Neural cell (in vitro differentiated cells): ENCODE results near the gene ADNP2. TPM values are rescaled to one million over a fixed set of nuclear protein-coding genes. Genes with fewer than 3 reads are reported as not detected.

Source experiments
- H2AFZ ChIP-seq: fragments of 200-600, 300-800 bp; sonication (generic), shearing (Covaris generic); 2 replicates; pipeline ENCODE4 v1.6.0; 2014; ENCODE audit warnings: low read depth, mild to moderate bottlenecking, antibody characterized with exemption, low read length, moderate library complexity
- H3F3A ChIP-seq: fragments of 200-600 bp; shearing (Covaris generic); 2 replicates; pipeline ENCODE4 v1.6.1; 2016; ENCODE audit warnings: mild to moderate bottlenecking, moderate library complexity, mixed read lengths, antibody characterized with exemption, low read length; ENCODE audit not compliant: insufficient read depth, poor library complexity, severe bottlenecking
- H3K27ac ChIP-seq: fragments of 200-600, 300-800 bp; sonication (generic), shearing (Covaris generic); 2 replicates; pipeline ENCODE4 v1.5.1; 2014; ENCODE audit warnings: mild to moderate bottlenecking, low read length, moderate library complexity
- H3K27me3 ChIP-seq: fragments of 300-800, 200-600 bp; sonication (generic), shearing (Covaris generic); 2 replicates; pipeline ENCODE4 v1.6.0; 2014; ENCODE audit warnings: mild to moderate bottlenecking, low read depth, low read length, moderate library complexity; ENCODE audit not compliant: insufficient read depth
- H3K36me3 ChIP-seq: fragments of 300-800, 200-600 bp; sonication (generic), shearing (Covaris generic); 2 replicates; pipeline ENCODE4 v1.5.1; 2014; ENCODE audit warnings: mild to moderate bottlenecking, antibody characterized with exemption, low read length, moderate library complexity; ENCODE audit not compliant: insufficient read depth
- H3K4me2 ChIP-seq: fragments of 300-800, 200-600 bp; sonication (generic), shearing (Covaris generic); 2 replicates; pipeline ENCODE4 v1.6.0; 2014; ENCODE audit warnings: mild to moderate bottlenecking, low read length
- H3K4me3 ChIP-seq: fragments of 300-800, 200-600 bp; sonication (generic), shearing (Covaris generic); 2 replicates; pipeline ENCODE4 v1.5.1; 2014; ENCODE audit warnings: mild to moderate bottlenecking, low read length, moderate library complexity
- H3K79me2 ChIP-seq: fragments of 200-600 bp; shearing (Covaris generic); replicated peaks from 2 replicates; pipeline ENCODE4 v1.6.0; 2014; ENCODE audit warnings: mild to moderate bottlenecking, low read length, moderate library complexity; ENCODE audit not compliant: insufficient read depth
- H3K9ac ChIP-seq: fragments of 300-800, 200-600 bp; sonication (generic), shearing (Covaris generic); 2 replicates; pipeline ENCODE4 v1.6.1; 2016; ENCODE audit warnings: mild to moderate bottlenecking, low read length, mixed read lengths
- H3K9me2 ChIP-seq: fragments of 200-600 bp; shearing (Covaris generic); 2 replicates; pipeline ENCODE4 v1.6.1; 2016; ENCODE audit warnings: mild to moderate bottlenecking, low read length, mixed read lengths; ENCODE audit not compliant: insufficient read depth
- H3K9me3 ChIP-seq: fragments of 200-600, 300-800 bp; sonication (generic), shearing (Covaris generic); 2 replicates; pipeline ENCODE4 v1.6.1; 2016; ENCODE audit warnings: mild to moderate bottlenecking, mixed run types, low read length, moderate library complexity, mixed read lengths
- H4K20me1 ChIP-seq: fragments of 200-600 bp; shearing (Covaris generic); 2 replicates; pipeline ENCODE4 v1.6.1; 2016; ENCODE audit warnings: mild to moderate bottlenecking, mixed run types; ENCODE audit not compliant: insufficient read depth
- EP300 ChIP-seq: fragments of 450-650 bp; conservative IDR thresholded peaks from 2 replicates; pipeline ENCODE4 v1.6.1; 2014; ENCODE audit warnings: antibody characterized with exemption, mild to moderate bottlenecking, moderate library complexity; ENCODE audit not compliant: poor library complexity, severe bottlenecking
- EZH2 ChIP-seq: fragments of 200-600, 300-800 bp; shearing (Covaris generic), sonication (generic); IDR thresholded peaks from 2 replicates; pipeline ENCODE4 v1.6.1; 2014; ENCODE audit warnings: antibody characterized with exemption, low read length, borderline replicate concordance, mild to moderate bottlenecking; ENCODE audit not compliant: insufficient read depth, poor library complexity, severe bottlenecking
- MXI1 ChIP-seq: fragments of 450-650 bp; conservative IDR thresholded peaks from 2 replicates; pipeline ENCODE4 v1.6.1; 2014; ENCODE audit warnings: antibody characterized with exemption, mild to moderate bottlenecking; ENCODE audit not compliant: poor library complexity, severe bottlenecking
- POLR2AphosphoS5 ChIP-seq: IDR thresholded peaks from 2 replicates; pipeline ENCODE4 v1.6.1; 2012
- RAD21 ChIP-seq: fragments of 450-650 bp; conservative IDR thresholded peaks from 2 replicates; pipeline ENCODE4 v1.6.1; 2014; ENCODE audit warnings: antibody characterized with exemption, mild to moderate bottlenecking, moderate library complexity
- SMC3 ChIP-seq: fragments of 450-650 bp; conservative IDR thresholded peaks from 2 replicates; pipeline ENCODE4 v1.6.1; 2014; ENCODE audit warnings: antibody characterized with exemption, mild to moderate bottlenecking, moderate library complexity; ENCODE audit not compliant: poor library complexity
- TAF1 ChIP-seq: IDR thresholded peaks from 2 replicates; pipeline ENCODE4 v1.6.1; 2012; ENCODE audit warnings: low read depth
- polyA plus RNA-seq: library from polyadenylated mRNA; depleted of rRNA; stranded (reverse); fragments of >200 nt; gene quantifications from 2 replicates; pipeline ENCODE4 v1.2.3, GENCODE V29; 2014
- TF ChIP-seq, protein P1 (sequence below): fragments of 450-650 bp; IDR thresholded peaks from 2 replicates; pipeline ENCODE4 v1.5.1; 2014; ENCODE audit warnings: antibody characterized with exemption, mild to moderate bottlenecking, moderate library complexity; ENCODE audit not compliant: poor library complexity, severe bottlenecking
- TF ChIP-seq, protein P2 (sequence below): IDR thresholded peaks from 2 replicates; pipeline ENCODE4 v1.6.1; 2012; ENCODE audit warnings: borderline replicate concordance

ADNP2 gene
- polyA plus RNA-seq, 1 donor from 2014 or later = 16.9 TPM

DNA sequence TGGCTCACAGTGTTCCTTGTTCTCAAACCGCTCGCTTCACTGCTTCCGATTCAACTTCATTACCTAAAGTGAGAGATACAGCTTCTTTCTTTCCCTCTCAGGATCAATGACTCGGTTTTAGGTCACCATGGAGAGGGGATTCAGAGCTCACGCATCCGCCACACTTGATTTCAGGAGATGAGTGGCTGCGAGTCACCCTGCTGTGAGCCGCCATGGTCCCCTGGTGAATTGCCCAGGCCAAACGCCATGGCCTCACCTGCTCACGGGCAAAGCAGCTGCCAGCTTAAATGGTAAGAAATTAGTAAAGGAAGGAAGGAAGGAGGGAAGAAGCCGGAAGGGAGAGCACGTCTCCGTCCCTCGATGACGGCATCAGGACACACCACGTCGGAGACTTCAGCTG lies 60.5 kb downstream of the ADNP2 start:
- Histone ChIP-seq H3K36me3 (no peaks in the 10 kb centered on the region), H3K9me2 (no peaks in the 10 kb centered on the region), H3K27me3 (no peaks in the 10 kb centered on the region), H2AFZ (no peak overlapping the region), H3K27ac (no peak overlapping the region), H3K79me2 (no peaks in the 10 kb centered on the region), H3K4me3 (no peak overlapping the region), H3K9ac (no peak overlapping the region), H3F3A (no peaks in the 10 kb centered on the region), H3K9me3 (no peaks in the 10 kb centered on the region), H4K20me1 (no peaks in the 10 kb centered on the region), H3K4me2 (no peak overlapping the region)
- TF ChIP-seq, protein P1, sequence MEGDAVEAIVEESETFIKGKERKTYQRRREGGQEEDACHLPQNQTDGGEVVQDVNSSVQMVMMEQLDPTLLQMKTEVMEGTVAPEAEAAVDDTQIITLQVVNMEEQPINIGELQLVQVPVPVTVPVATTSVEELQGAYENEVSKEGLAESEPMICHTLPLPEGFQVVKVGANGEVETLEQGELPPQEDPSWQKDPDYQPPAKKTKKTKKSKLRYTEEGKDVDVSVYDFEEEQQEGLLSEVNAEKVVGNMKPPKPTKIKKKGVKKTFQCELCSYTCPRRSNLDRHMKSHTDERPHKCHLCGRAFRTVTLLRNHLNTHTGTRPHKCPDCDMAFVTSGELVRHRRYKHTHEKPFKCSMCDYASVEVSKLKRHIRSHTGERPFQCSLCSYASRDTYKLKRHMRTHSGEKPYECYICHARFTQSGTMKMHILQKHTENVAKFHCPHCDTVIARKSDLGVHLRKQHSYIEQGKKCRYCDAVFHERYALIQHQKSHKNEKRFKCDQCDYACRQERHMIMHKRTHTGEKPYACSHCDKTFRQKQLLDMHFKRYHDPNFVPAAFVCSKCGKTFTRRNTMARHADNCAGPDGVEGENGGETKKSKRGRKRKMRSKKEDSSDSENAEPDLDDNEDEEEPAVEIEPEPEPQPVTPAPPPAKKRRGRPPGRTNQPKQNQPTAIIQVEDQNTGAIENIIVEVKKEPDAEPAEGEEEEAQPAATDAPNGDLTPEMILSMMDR = no peak
- TF ChIP-seq MXI1 = no peak
- no peak for TF ChIP-seq TAF1
- no peak for TF ChIP-seq EP300

DNA sequence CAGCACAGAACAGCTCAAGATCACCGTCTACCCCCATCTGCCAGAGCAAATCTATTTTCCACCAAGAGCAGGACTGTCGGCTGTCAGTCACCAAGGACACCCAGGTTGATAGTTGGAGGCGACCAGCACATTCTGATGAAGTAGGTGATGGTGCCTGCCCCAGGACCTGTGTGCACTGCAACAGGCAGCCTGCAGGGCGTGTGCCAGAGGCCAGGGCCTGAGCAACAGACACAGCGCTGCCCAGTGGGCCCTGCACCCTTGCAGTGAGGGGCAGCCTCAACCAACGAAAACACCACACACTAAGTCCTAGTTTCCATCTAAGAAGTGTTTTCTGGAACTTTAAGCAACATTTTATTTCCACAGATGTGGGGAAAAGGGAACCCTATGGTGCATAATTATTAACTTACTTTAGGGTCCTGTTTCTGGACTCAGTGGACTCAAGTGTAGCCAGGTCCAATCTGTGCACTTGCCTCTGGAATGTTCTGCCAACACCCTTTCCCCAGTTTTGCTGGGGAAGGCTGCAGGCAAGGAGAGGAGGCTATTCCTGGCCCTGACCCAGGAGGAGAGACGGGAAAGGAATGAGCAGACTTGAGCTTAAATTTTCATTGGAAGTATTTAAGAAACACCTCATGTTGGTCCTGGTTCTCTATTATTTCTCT lies 61.5 kb downstream of the ADNP2 start:
- Histone ChIP-seq H2AFZ (no peak overlapping the region), H3K4me2 (no peak overlapping the region), H3K9ac (no peak overlapping the region), H4K20me1 (no peaks in the 10 kb centered on the region), H3K9me3 (no peaks in the 10 kb centered on the region), H3F3A (no peaks in the 10 kb centered on the region), H3K36me3 (no peaks in the 10 kb centered on the region), H3K27me3 (no peaks in the 10 kb centered on the region), H3K27ac (no peak overlapping the region), H3K4me3 (no peak overlapping the region), H3K79me2 (no peaks in the 10 kb centered on the region), H3K9me2 (no peaks in the 10 kb centered on the region)
- no peak for TF ChIP-seq TAF1
- no peak for TF ChIP-seq SMC3
- TF ChIP-seq, protein P1 = no peak
- no peak for TF ChIP-seq POLR2AphosphoS5
- no peak for TF ChIP-seq EP300
- no peak for TF ChIP-seq MXI1
- no peak for TF ChIP-seq EZH2
- no peak for TF ChIP-seq RAD21
- TF ChIP-seq, protein P2, sequence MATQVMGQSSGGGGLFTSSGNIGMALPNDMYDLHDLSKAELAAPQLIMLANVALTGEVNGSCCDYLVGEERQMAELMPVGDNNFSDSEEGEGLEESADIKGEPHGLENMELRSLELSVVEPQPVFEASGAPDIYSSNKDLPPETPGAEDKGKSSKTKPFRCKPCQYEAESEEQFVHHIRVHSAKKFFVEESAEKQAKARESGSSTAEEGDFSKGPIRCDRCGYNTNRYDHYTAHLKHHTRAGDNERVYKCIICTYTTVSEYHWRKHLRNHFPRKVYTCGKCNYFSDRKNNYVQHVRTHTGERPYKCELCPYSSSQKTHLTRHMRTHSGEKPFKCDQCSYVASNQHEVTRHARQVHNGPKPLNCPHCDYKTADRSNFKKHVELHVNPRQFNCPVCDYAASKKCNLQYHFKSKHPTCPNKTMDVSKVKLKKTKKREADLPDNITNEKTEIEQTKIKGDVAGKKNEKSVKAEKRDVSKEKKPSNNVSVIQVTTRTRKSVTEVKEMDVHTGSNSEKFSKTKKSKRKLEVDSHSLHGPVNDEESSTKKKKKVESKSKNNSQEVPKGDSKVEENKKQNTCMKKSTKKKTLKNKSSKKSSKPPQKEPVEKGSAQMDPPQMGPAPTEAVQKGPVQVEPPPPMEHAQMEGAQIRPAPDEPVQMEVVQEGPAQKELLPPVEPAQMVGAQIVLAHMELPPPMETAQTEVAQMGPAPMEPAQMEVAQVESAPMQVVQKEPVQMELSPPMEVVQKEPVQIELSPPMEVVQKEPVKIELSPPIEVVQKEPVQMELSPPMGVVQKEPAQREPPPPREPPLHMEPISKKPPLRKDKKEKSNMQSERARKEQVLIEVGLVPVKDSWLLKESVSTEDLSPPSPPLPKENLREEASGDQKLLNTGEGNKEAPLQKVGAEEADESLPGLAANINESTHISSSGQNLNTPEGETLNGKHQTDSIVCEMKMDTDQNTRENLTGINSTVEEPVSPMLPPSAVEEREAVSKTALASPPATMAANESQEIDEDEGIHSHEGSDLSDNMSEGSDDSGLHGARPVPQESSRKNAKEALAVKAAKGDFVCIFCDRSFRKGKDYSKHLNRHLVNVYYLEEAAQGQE = no peak
